ENCODE data around the gene UNC93B1.
"Not testable (repeated sequence)": the region's sequence is repeated elsewhere in the genome, so short reads cannot be mapped to it uniquely, and the experiment has no call there.

Gene UNC93B1

GRCh38 chr11:67991347-67992121, 12.4 kb downstream of the UNC93B1 start:
- DNase-seq (ENCODE audit: low read depth): not testable (repeated sequence)

- DNase-seq (ENCODE audit: low read depth): not testable (repeated sequence)
Measured at GRCh38 chr11:67990546-67991346, 13.2 kb downstream of the UNC93B1 start.

GRCh38 chr11:67985302-67985701, 18.6 kb downstream of the UNC93B1 start:
- DNase-seq (ENCODE audit: low read depth): not testable (repeated sequence)

GRCh38 chr11:67983951-67984350, 19.9 kb downstream of the UNC93B1 start:
- no peak for DNase-seq (ENCODE audit: low read depth)

GRCh38 chr11:67982255-67982857, 21.5 kb downstream of the UNC93B1 start:
- DNase-seq (ENCODE audit: low read depth): not testable (repeated sequence)

GRCh38 chr11:67981226-67981625, 22.7 kb downstream of the UNC93B1 start:
- not testable (repeated sequence) for DNase-seq (ENCODE audit: low read depth)

- not testable (repeated sequence) for DNase-seq (ENCODE audit: low read depth)
Measured at GRCh38 chr11:67978766-67979418, 25.0 kb downstream of the UNC93B1 start.

GRCh38 chr11:67974746-67975145, 29.2 kb downstream of the UNC93B1 start:
- not testable (repeated sequence) for DNase-seq (ENCODE audit: low read depth)

GRCh38 chr11:67965830-67966348, 38.0 kb downstream of the UNC93B1 start:
- not testable (repeated sequence) for DNase-seq (ENCODE audit: low read depth)

GRCh38 chr11:67964746-67965145, 39.2 kb downstream of the UNC93B1 start:
- DNase-seq (ENCODE audit: low read depth): not testable (repeated sequence)

GRCh38 chr11:67963879-67964278, 40.0 kb downstream of the UNC93B1 start:
- not testable (repeated sequence) for DNase-seq (ENCODE audit: low read depth)

GRCh38 chr11:67963217-67963616, 40.7 kb downstream of the UNC93B1 start:
- DNase-seq (ENCODE audit: low read depth): not testable (repeated sequence)

- not testable (repeated sequence) for DNase-seq (ENCODE audit: low read depth)
Measured at GRCh38 chr11:67956236-67956635, 47.7 kb downstream of the UNC93B1 start.

- DNase-seq (ENCODE audit: low read depth): peak; percentile 67
Measured at GRCh38 chr11:67955461-67956007, 48.4 kb downstream of the UNC93B1 start.

GRCh38 chr11:67954971-67955370, 48.9 kb downstream of the UNC93B1 start:
- DNase-seq (ENCODE audit: low read depth): not testable (repeated sequence)

GRCh38 chr11:67954251-67954650, 49.6 kb downstream of the UNC93B1 start:
- not testable (repeated sequence) for DNase-seq (ENCODE audit: low read depth)

- DNase-seq (ENCODE audit: low read depth): not testable (repeated sequence)
Measured at GRCh38 chr11:67950705-67951104, 53.2 kb downstream of the UNC93B1 start.

- DNase-seq (ENCODE audit: low read depth): not testable (repeated sequence)
Measured at GRCh38 chr11:67947785-67948184, 56.1 kb downstream of the UNC93B1 start.

GRCh38 chr11:67946403-67946802, 57.5 kb downstream of the UNC93B1 start:
- DNase-seq (ENCODE audit: low read depth): not testable (repeated sequence)

- DNase-seq (ENCODE audit: low read depth): not testable (repeated sequence)
Measured at GRCh38 chr11:67943406-67943805, 60.5 kb downstream of the UNC93B1 start.

Data from activated T-helper 9 cell treated with anti-CD3 and anti-CD28 coated beads, Interleukin-2, amount 50 U/mL, for 16 hours (primary cell).